Measurements from ENCODE around the gene ELMOD1. TPM values are rescaled to one million over a fixed set of nuclear protein-coding genes. Genes with fewer than 3 reads are reported as not detected.

ELMOD1 gene
- total RNA-seq, 6 donors from 2014 or later, result 0.15 to 2.3 (median 0.81) TPM; not detected in 2

- ATAC-seq (ENCODE audit: low FRiP score in 2 of 2), result no peak
- no peak for TF ChIP-seq POLR2AphosphoS5 (IDR thresholded peaks at IDR 0.05)
- TF ChIP-seq CTCF (IDR thresholded peaks at IDR 0.05), result no peak
- no peak for TF ChIP-seq POLR2A (IDR thresholded peaks at IDR 0.05)
- no peak for TF ChIP-seq EP300 (IDR thresholded peaks at IDR 0.05)
- 75 to 77% methylated on average over 6 of the region's 6 CpGs for WGBS, 2 donors
These were observed 87.7 kb downstream of the ELMOD1 start for GRCh38 chr11:107678632-107678971.

GRCh38 chr11:107679255-107680024, 88.5 kb downstream of the ELMOD1 start:
- Histone ChIP-seq H3K36me3 (no peaks in the 10 kb centered on the region), H3K27me3 (no peaks in the 10 kb centered on the region), H3K9me3 (no peaks in the 10 kb centered on the region), H3K27ac (no peak overlapping the region), H3K4me3 (no peak overlapping the region), H3K4me1 (no peaks in the 10 kb centered on the region)
- WGBS, 2 donors, result 81 to 86% methylated on average over 4 of the region's 4 CpGs
- TF ChIP-seq POLR2A (IDR thresholded peaks at IDR 0.05) (no peak), POLR2AphosphoS5 (IDR thresholded peaks at IDR 0.05) (no peak), CTCF (IDR thresholded peaks at IDR 0.05) (no peak), EP300 (IDR thresholded peaks at IDR 0.05) (no peak)
- no peak for ATAC-seq (ENCODE audit: low FRiP score in 2 of 2)
- no peak for DNase-seq

More at GRCh38 chr11:107678632-107678971, 87.7 kb downstream of the ELMOD1 start:
- Histone ChIP-seq H3K4me1 (no peaks in the 10 kb centered on the region), H3K9me3 (no peaks in the 10 kb centered on the region), H3K36me3 (no peaks in the 10 kb centered on the region), H3K27ac (no peak overlapping the region), H3K27me3 (no peaks in the 10 kb centered on the region), H3K4me3 (no peak overlapping the region)
- DNase-seq, result no peak

GRCh38 chr11:107682171-107682570, 91.2 kb downstream of the ELMOD1 start:
- 78 to 80% methylated on average over 4 of the region's 4 CpGs for WGBS, 2 donors
- H3K4me3 ChIP-seq, result no peak overlapping the region

GRCh38 chr11:107682572-107682971, 91.6 kb downstream of the ELMOD1 start:
- WGBS, 2 donors, result 85% methylated on average over 5 of the region's 5 CpGs
- Histone ChIP-seq H3K36me3 (no peaks in the 10 kb centered on the region), H3K27me3 (no peaks in the 10 kb centered on the region), H3K27ac (no peak overlapping the region), H3K4me3 (no peak overlapping the region), H3K4me1 (no peaks in the 10 kb centered on the region), H3K9me3 (no peaks in the 10 kb centered on the region)
- TF ChIP-seq POLR2A (IDR thresholded peaks at IDR 0.05) (no peak), EP300 (IDR thresholded peaks at IDR 0.05) (no peak), POLR2AphosphoS5 (IDR thresholded peaks at IDR 0.05) (no peak), CTCF (IDR thresholded peaks at IDR 0.05) (no peak)
- no peak for DNase-seq
- peak in 1 of 2 donors; percentile 38 for ATAC-seq (ENCODE audit: low FRiP score in 2 of 2)

More at GRCh38 chr11:107682171-107682570, 91.2 kb downstream of the ELMOD1 start:
- peak in 1 of 2 donors; percentile 34 for ATAC-seq (ENCODE audit: low FRiP score in 2 of 2)
- H3K36me3 ChIP-seq, result no peaks in the 10 kb centered on the region
- no peak for TF ChIP-seq EP300 (IDR thresholded peaks at IDR 0.05)
- TF ChIP-seq POLR2AphosphoS5 (IDR thresholded peaks at IDR 0.05), result no peak
- TF ChIP-seq CTCF (IDR thresholded peaks at IDR 0.05), result no peak
- TF ChIP-seq POLR2A (IDR thresholded peaks at IDR 0.05), result no peak
- no peak overlapping the region for H3K27ac ChIP-seq
- no peak for DNase-seq
- no peaks in the 10 kb centered on the region for H3K27me3 ChIP-seq
- no peaks in the 10 kb centered on the region for H3K9me3 ChIP-seq
- no peaks in the 10 kb centered on the region for H3K4me1 ChIP-seq

- H3K27ac ChIP-seq, result no peak overlapping the region
- TF ChIP-seq POLR2A (IDR thresholded peaks at IDR 0.05), result no peak
- no peak for TF ChIP-seq EP300 (IDR thresholded peaks at IDR 0.05)
- TF ChIP-seq POLR2AphosphoS5 (IDR thresholded peaks at IDR 0.05), result no peak
- no peak for TF ChIP-seq CTCF (IDR thresholded peaks at IDR 0.05)
- 72 to 79% methylated on average over 2 of the region's 2 CpGs for WGBS, 2 donors
- H3K9me3 ChIP-seq, result no peaks in the 10 kb centered on the region
- no peaks in the 10 kb centered on the region for H3K4me1 ChIP-seq
- H3K27me3 ChIP-seq, result no peaks in the 10 kb centered on the region
- no peak overlapping the region for H3K4me3 ChIP-seq
- ATAC-seq (ENCODE audit: low FRiP score in 2 of 2) (peak in 1 of 2 donors; percentile 42), DNase-seq (no peak)
- H3K36me3 ChIP-seq, result no peaks in the 10 kb centered on the region
These were observed 92.1 kb downstream of the ELMOD1 start for GRCh38 chr11:107683061-107683460.
